PC-3 (cell line): ENCODE measurements around the gene CCN6.

Experiments used
- EZH2 ChIP-seq: fragments of 300-600 bp; sonication (generic); IDR thresholded peaks from one replicate; pipeline ENCODE4 v1.6.1; 2017; ENCODE audit warnings: antibody characterized with exemption, mild to moderate bottlenecking, low read length; ENCODE audit not compliant: unreplicated experiment
- TF ChIP-seq, protein P1 (sequence below): fragments of 300-600 bp; sonication (generic); conservative IDR thresholded peaks from 2 replicates; pipeline ENCODE4 v1.5.1; 2017; ENCODE audit warnings: antibody characterized with exemption, low read depth, mild to moderate bottlenecking, low read length

- TF ChIP-seq, protein P1, sequence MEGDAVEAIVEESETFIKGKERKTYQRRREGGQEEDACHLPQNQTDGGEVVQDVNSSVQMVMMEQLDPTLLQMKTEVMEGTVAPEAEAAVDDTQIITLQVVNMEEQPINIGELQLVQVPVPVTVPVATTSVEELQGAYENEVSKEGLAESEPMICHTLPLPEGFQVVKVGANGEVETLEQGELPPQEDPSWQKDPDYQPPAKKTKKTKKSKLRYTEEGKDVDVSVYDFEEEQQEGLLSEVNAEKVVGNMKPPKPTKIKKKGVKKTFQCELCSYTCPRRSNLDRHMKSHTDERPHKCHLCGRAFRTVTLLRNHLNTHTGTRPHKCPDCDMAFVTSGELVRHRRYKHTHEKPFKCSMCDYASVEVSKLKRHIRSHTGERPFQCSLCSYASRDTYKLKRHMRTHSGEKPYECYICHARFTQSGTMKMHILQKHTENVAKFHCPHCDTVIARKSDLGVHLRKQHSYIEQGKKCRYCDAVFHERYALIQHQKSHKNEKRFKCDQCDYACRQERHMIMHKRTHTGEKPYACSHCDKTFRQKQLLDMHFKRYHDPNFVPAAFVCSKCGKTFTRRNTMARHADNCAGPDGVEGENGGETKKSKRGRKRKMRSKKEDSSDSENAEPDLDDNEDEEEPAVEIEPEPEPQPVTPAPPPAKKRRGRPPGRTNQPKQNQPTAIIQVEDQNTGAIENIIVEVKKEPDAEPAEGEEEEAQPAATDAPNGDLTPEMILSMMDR: no peak
- TF ChIP-seq EZH2: no peak
These were observed 34.0 kb downstream of the CCN6 start for GRCh38 chr6:112087916-112088315.
